Neutrophil (primary cell): ENCODE measurements around the gene NTRK2.

Experiments used
- H3K27ac ChIP-seq: fragments of 200-600 bp; sonication (generic); 2 replicates; pipeline ENCODE4 v1.5.1; 2016; ENCODE audit warnings: mild to moderate bottlenecking, moderate library complexity
- H3K27me3 ChIP-seq: fragments of 200-600 bp; sonication (generic); 2 replicates; pipeline ENCODE4 v1.6.0; 2016; ENCODE audit warnings: mild to moderate bottlenecking
- H3K36me3 ChIP-seq: fragments of 200-600 bp; sonication (generic); 2 replicates; pipeline ENCODE4 v1.5.1; 2017
- H3K4me1 ChIP-seq, 2 experiments: fragments of 200-600 bp in 1 of 2; sonication (generic) in 1 of 2; 1 replicate in 1 of 2; 2 replicates in 1 of 2; pipeline versions ENCODE4 v1.5.1 to v1.6.1; 2013 to 2016; ENCODE audit warnings: low read depth in 1 of 2, low read length in 1 of 2, mild to moderate bottlenecking in 1 of 2, moderate library complexity in 1 of 2; ENCODE audit not compliant: control insufficient read depth in 1 of 2, insufficient read depth in 1 of 2
- H3K4me3 ChIP-seq, 2 experiments: fragments of 200-600 bp in 1 of 2; sonication (generic) in 1 of 2; 1 replicate in 1 of 2; 2 replicates in 1 of 2; pipeline ENCODE4 v1.5.1; 2013 to 2016; ENCODE audit warnings: low read depth in 1 of 2, low read length in 1 of 2, mild to moderate bottlenecking in 1 of 2, moderate library complexity in 1 of 2
- H3K9me3 ChIP-seq: fragments of 200-600 bp; sonication (generic); 2 replicates; pipeline ENCODE4 v1.5.1; 2016
- CTCF ChIP-seq: fragments of 200-600 bp; sonication (generic); IDR thresholded peaks from 2 replicates; pipeline ENCODE4 v1.5.1; 2016; ENCODE audit warnings: antibody characterized with exemption

Gene NTRK2

GRCh38 chr9:84932915-84933527 is 263.5 kb downstream of the NTRK2 start:
- H3K27me3 ChIP-seq, result no peaks in the 10 kb centered on the region
- TF ChIP-seq CTCF, result no peak
- H3K36me3 ChIP-seq, result no peaks in the 10 kb centered on the region
- H3K9me3 ChIP-seq, result no peaks in the 10 kb centered on the region
- no peaks in the 10 kb centered on the region for H3K4me1 ChIP-seq
- H3K4me3 ChIP-seq, result no peak overlapping the region
- H3K27ac ChIP-seq, result no peak overlapping the region

- no peak for TF ChIP-seq CTCF
- Histone ChIP-seq H3K9me3 (no peaks in the 10 kb centered on the region), H3K36me3 (no peaks in the 10 kb centered on the region), H3K27me3 (no peaks in the 10 kb centered on the region), H3K4me3 (no peak overlapping the region), H3K27ac (no peak overlapping the region), H3K4me1 (no peaks in the 10 kb centered on the region)
These were observed 266.1 kb downstream of the NTRK2 start for GRCh38 chr9:84935528-84936117.

- Histone ChIP-seq H3K4me1 (no peaks in the 10 kb centered on the region), H3K4me3 (no peak overlapping the region), H3K9me3 (no peaks in the 10 kb centered on the region), H3K27me3 (no peaks in the 10 kb centered on the region), H3K27ac (no peak overlapping the region), H3K36me3 (no peaks in the 10 kb centered on the region)
- TF ChIP-seq CTCF, result no peak
These were observed 267.7 kb downstream of the NTRK2 start for GRCh38 chr9:84937180-84937579.

- TF ChIP-seq CTCF, result no peak
- H3K27me3 ChIP-seq, result no peaks in the 10 kb centered on the region
- no peak overlapping the region for H3K4me3 ChIP-seq
These were observed 268.1 kb downstream of the NTRK2 start for GRCh38 chr9:84937581-84937980.

GRCh38 chr9:84939774-84940173 is 270.2 kb downstream of the NTRK2 start:
- TF ChIP-seq CTCF, result no peak
- Histone ChIP-seq H3K4me3 (no peak overlapping the region), H3K9me3 (no peaks in the 10 kb centered on the region), H3K27ac (no peak overlapping the region), H3K4me1 (no peaks in the 10 kb centered on the region), H3K36me3 (no peaks in the 10 kb centered on the region), H3K27me3 (no peaks in the 10 kb centered on the region)

More at GRCh38 chr9:84937581-84937980, 268.1 kb downstream of the NTRK2 start:
- Histone ChIP-seq H3K36me3 (no peaks in the 10 kb centered on the region), H3K27ac (no peak overlapping the region), H3K9me3 (no peaks in the 10 kb centered on the region), H3K4me1 (no peaks in the 10 kb centered on the region)
